ENCODE measurements around the gene TMEM154.

The TMEM154 gene

DNA sequence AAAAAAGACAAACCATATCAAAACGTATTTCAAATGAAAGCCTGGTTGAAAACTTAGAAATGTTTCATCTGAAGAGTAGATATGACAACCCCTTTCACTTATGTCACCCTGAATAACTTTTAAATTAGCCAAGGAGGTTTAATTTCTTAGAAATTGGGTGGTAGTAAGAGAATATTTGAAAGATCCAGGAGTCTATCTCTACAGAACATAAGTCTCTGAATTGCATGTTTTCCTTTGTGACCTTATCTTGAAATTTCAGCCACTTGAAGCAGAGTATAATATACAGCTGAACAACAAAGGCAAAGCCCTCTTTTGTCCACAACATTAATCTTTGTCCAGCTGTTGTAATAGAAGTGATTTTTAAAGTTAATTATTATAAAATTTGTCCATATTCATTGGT lies 49.5 kb downstream of the TMEM154 start:
- Histone ChIP-seq H3K4me3 (ENCODE audit: low read length) (no peak overlapping the region), H3K9ac (ENCODE audit: low read length) (no peak overlapping the region), H3K36me3 (ENCODE audit: control insufficient read depth, insufficient read depth, low read length) (no peaks in the 10 kb centered on the region), H3K4me1 (ENCODE audit: control insufficient read depth, insufficient read depth, low read length) (no peaks in the 10 kb centered on the region), H3K27me3 (ENCODE audit: control insufficient read depth, insufficient read depth, low read length) (no peaks in the 10 kb centered on the region), H3K27ac (ENCODE audit: low read depth, low read length) (no peak overlapping the region)

DNA sequence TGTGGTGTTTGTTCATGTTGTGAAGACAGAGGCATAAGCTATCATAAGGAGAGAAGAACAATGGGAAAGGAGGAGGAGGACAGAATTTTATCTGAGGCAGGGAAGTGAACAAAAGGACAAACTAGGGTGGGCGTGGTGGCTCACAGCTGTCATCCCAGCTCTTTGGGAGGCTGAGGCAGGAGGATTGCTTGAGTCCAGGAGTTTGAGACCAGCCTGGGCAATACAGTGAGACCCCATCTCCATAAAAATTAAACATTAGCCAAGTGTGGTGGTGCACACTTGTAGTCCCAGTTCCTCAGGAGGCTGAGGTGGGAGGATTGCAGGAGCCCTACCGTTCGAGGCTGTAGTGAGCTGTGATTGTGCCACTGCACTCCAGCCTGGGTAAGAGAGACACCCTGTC lies 49.9 kb downstream of the TMEM154 start:
- H3K27ac ChIP-seq (ENCODE audit: low read depth, low read length) = no peak overlapping the region
- H3K4me3 ChIP-seq (ENCODE audit: low read length) = no peak overlapping the region
- H3K9ac ChIP-seq (ENCODE audit: low read length) = no peak overlapping the region
- H3K4me1 ChIP-seq (ENCODE audit: control insufficient read depth, insufficient read depth, low read length) = no peaks in the 10 kb centered on the region
- H3K36me3 ChIP-seq (ENCODE audit: control insufficient read depth, insufficient read depth, low read length) = no peaks in the 10 kb centered on the region
- H3K27me3 ChIP-seq (ENCODE audit: control insufficient read depth, insufficient read depth, low read length) = no peaks in the 10 kb centered on the region

DNA sequence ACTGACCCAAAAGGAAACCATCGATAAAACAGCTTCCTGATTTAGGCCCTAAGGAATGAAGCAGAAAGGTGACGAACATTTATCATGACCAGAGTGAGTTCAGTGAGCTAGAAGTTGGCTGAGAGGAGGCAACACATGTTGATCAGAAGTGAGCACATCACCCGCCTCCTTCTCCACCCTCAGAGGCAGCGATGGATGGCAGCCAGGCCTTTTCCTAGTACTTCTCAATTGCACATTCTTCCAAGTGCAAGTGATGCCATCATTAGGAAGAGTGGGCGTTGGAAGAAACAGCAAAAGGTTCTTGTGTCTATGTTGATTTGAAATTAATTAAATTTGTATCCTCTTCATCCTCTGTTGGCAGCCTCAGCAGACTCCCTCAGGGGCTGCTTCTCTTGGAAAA lies 51.7 kb downstream of the TMEM154 start:
- Histone ChIP-seq H3K9ac (ENCODE audit: low read length) (no peak overlapping the region), H3K27me3 (ENCODE audit: control insufficient read depth, insufficient read depth, low read length) (no peaks in the 10 kb centered on the region), H3K36me3 (ENCODE audit: control insufficient read depth, insufficient read depth, low read length) (no peaks in the 10 kb centered on the region), H3K27ac (ENCODE audit: low read depth, low read length) (no peak overlapping the region), H3K4me3 (ENCODE audit: low read length) (no peak overlapping the region), H3K4me1 (ENCODE audit: control insufficient read depth, insufficient read depth, low read length) (no peaks in the 10 kb centered on the region)

DNA sequence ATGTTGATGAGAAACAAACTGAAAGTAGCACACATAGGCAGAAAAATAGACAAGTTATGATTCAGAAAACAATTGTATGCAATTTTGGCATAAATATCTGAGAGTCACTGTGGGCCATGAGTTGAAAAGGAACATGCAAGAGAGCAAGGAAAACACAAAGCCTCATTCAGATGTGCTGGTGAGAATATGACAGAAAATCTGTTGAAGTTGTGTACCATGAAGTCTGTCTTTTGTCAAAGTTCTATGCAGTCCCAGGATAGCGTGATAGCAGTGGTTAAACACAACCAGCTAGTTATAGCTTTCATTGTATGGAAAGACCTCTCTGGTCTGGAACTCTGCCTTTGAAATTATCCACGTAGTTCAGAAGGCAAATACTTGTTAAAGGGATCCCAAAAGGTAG lies 53.0 kb downstream of the TMEM154 start:
- H3K27me3 ChIP-seq (ENCODE audit: control insufficient read depth, insufficient read depth, low read length) = no peaks in the 10 kb centered on the region
- no peaks in the 10 kb centered on the region for H3K36me3 ChIP-seq (ENCODE audit: control insufficient read depth, insufficient read depth, low read length)
- no peak overlapping the region for H3K9ac ChIP-seq (ENCODE audit: low read length)
- no peaks in the 10 kb centered on the region for H3K4me1 ChIP-seq (ENCODE audit: control insufficient read depth, insufficient read depth, low read length)
- no peak overlapping the region for H3K4me3 ChIP-seq (ENCODE audit: low read length)
- H3K27ac ChIP-seq (ENCODE audit: low read depth, low read length) = no peak overlapping the region

GRCh38 chr4:152620915-152621314 lies 58.9 kb downstream of the TMEM154 start:
- no peak overlapping the region for H3K4me3 ChIP-seq (ENCODE audit: low read length)
- no peaks in the 10 kb centered on the region for H3K36me3 ChIP-seq (ENCODE audit: control insufficient read depth, insufficient read depth, low read length)
- H3K4me1 ChIP-seq (ENCODE audit: control insufficient read depth, insufficient read depth, low read length) = no peaks in the 10 kb centered on the region
- H3K9ac ChIP-seq (ENCODE audit: low read length) = no peak overlapping the region
- no peaks in the 10 kb centered on the region for H3K27me3 ChIP-seq (ENCODE audit: control insufficient read depth, insufficient read depth, low read length)
- H3K27ac ChIP-seq (ENCODE audit: low read depth, low read length) = no peak overlapping the region

- H3K27me3 ChIP-seq (ENCODE audit: control insufficient read depth, insufficient read depth, low read length) = no peaks in the 10 kb centered on the region
- H3K36me3 ChIP-seq (ENCODE audit: control insufficient read depth, insufficient read depth, low read length) = no peaks in the 10 kb centered on the region
- H3K4me1 ChIP-seq (ENCODE audit: control insufficient read depth, insufficient read depth, low read length) = no peaks in the 10 kb centered on the region
- H3K27ac ChIP-seq (ENCODE audit: low read depth, low read length) = no peak overlapping the region
- no peak overlapping the region for H3K4me3 ChIP-seq (ENCODE audit: low read length)
- H3K9ac ChIP-seq (ENCODE audit: low read length) = no peak overlapping the region
These were observed 59.6 kb downstream of the TMEM154 start for GRCh38 chr4:152620218-152620617.

GRCh38 chr4:152619556-152619955 lies 60.2 kb downstream of the TMEM154 start:
- no peaks in the 10 kb centered on the region for H3K36me3 ChIP-seq (ENCODE audit: control insufficient read depth, insufficient read depth, low read length)
- no peak overlapping the region for H3K4me3 ChIP-seq (ENCODE audit: low read length)
- H3K27me3 ChIP-seq (ENCODE audit: control insufficient read depth, insufficient read depth, low read length) = no peaks in the 10 kb centered on the region
- no peak overlapping the region for H3K9ac ChIP-seq (ENCODE audit: low read length)
- H3K4me1 ChIP-seq (ENCODE audit: control insufficient read depth, insufficient read depth, low read length) = no peaks in the 10 kb centered on the region
- H3K27ac ChIP-seq (ENCODE audit: low read depth, low read length) = no peak overlapping the region

- H3K4me1 ChIP-seq (ENCODE audit: control insufficient read depth, insufficient read depth, low read length) = no peaks in the 10 kb centered on the region
- H3K36me3 ChIP-seq (ENCODE audit: control insufficient read depth, insufficient read depth, low read length) = no peaks in the 10 kb centered on the region
- H3K4me3 ChIP-seq (ENCODE audit: low read length) = no peak overlapping the region
- H3K27me3 ChIP-seq (ENCODE audit: control insufficient read depth, insufficient read depth, low read length) = no peaks in the 10 kb centered on the region
- no peak overlapping the region for H3K9ac ChIP-seq (ENCODE audit: low read length)
- no peak overlapping the region for H3K27ac ChIP-seq (ENCODE audit: low read depth, low read length)
These were observed 60.8 kb downstream of the TMEM154 start for GRCh38 chr4:152618971-152619370.

DNA sequence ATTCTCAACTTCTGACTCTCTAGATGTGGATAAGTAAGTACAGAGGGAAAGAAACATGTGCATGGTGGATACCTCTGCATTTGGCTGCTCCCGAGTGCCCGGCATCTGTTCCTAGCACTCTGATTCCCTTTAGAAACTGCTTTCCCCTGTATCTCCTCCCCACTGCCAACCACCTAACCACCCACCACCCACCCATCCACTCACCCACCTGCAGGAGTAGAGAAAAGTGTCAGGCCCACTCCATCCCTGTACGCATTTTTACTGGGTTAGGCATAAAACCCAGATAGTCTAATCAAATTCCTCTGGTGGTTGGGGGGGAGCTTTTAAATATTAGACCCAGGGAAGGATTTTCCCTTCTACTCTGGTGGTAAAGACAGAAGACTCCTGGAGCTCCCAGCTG lies 63.0 kb downstream of the TMEM154 start:
- H3K9ac ChIP-seq (ENCODE audit: low read length) = no peak overlapping the region

DNA sequence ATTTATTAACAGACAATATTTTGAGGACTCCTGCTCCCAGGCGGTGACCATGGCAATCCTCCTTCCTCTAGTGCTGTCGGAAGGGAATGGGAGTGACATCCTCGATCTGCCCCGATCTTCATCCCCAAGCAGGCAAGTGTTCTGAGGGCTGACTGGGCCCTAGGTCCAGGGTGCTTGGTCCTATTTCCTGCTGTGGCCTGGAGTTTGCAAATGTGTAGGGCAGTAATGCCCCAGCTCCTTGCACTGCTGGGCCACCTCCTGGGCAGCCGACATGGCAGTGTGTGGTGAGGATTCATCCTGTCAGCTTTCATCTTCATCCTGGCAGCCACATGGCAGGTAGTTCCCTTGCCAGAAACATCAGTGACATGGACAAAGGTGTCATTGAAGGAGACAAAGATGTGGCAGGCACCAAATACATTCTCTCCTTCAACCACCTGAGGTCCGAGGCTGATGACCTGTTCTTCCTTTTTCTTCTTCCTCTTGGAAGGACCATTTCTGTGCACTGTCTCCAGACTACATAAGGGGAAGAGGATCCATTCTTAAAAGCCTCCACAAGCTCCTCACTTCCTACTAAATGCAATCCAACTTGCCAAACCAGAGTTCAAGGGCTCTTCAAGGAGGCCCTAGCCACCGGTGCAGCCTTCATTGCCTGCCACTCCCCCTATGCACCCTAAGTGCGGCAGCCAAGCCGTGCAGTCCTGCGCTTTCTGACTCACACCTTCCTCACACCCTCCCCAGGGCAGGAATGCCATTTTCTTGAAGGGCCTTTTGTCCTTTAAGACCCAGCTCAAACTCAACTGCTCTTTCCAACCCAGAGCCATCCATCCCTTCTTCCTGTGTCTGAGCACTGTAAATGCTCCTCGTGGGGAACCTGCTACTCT lies 65.7 kb downstream of the TMEM154 start:
- Histone ChIP-seq H3K27me3 (ENCODE audit: control insufficient read depth, insufficient read depth, low read length) (no peaks in the 10 kb centered on the region), H3K4me1 (ENCODE audit: control insufficient read depth, insufficient read depth, low read length) (no peaks in the 10 kb centered on the region), H3K9ac (ENCODE audit: low read length) (no peak overlapping the region), H3K4me3 (ENCODE audit: low read length) (no peak overlapping the region), H3K36me3 (ENCODE audit: control insufficient read depth, insufficient read depth, low read length) (no peaks in the 10 kb centered on the region), H3K27ac (ENCODE audit: low read depth, low read length) (no peak overlapping the region)

More for the DNA sequence above, 63.0 kb downstream of the TMEM154 start:
- Histone ChIP-seq H3K27me3 (ENCODE audit: control insufficient read depth, insufficient read depth, low read length) (no peaks in the 10 kb centered on the region), H3K4me3 (ENCODE audit: low read length) (no peak overlapping the region), H3K36me3 (ENCODE audit: control insufficient read depth, insufficient read depth, low read length) (no peaks in the 10 kb centered on the region), H3K27ac (ENCODE audit: low read depth, low read length) (no peak overlapping the region), H3K4me1 (ENCODE audit: control insufficient read depth, insufficient read depth, low read length) (no peaks in the 10 kb centered on the region)

GRCh38 chr4:152613351-152613750 lies 66.4 kb downstream of the TMEM154 start:
- H3K4me3 ChIP-seq (ENCODE audit: low read length) = no peak overlapping the region
- no peaks in the 10 kb centered on the region for H3K36me3 ChIP-seq (ENCODE audit: control insufficient read depth, insufficient read depth, low read length)
- H3K4me1 ChIP-seq (ENCODE audit: control insufficient read depth, insufficient read depth, low read length) = no peaks in the 10 kb centered on the region
- H3K27me3 ChIP-seq (ENCODE audit: control insufficient read depth, insufficient read depth, low read length) = no peaks in the 10 kb centered on the region
- H3K9ac ChIP-seq (ENCODE audit: low read length) = no peak overlapping the region
- H3K27ac ChIP-seq (ENCODE audit: low read depth, low read length) = no peak overlapping the region

- no peak overlapping the region for H3K4me3 ChIP-seq (ENCODE audit: low read length)
These were observed 69.7 kb downstream of the TMEM154 start for GRCh38 chr4:152610131-152610530.

DNA sequence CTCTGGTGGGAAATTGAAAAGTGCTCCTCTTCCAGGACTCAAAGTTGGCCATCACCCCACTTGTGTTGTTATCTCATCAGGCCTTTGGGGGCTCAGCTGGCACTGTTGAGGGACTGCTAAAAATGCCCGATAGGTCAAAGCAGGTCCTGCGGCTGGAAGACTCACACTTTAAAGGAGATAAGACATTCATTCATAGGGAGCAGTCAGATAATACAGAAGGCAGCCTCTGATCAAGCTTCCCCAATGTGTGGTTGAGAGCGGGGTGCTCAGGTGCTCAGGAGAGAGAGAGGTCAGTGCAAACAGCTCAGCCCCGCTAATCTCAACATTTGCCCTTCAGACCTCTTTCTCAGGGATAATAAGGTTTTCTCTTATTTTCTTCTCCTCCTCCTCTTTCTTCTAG lies 70.3 kb downstream of the TMEM154 start:
- H3K27ac ChIP-seq (ENCODE audit: low read depth, low read length) = no peak overlapping the region
- H3K27me3 ChIP-seq (ENCODE audit: control insufficient read depth, insufficient read depth, low read length) = no peaks in the 10 kb centered on the region
- H3K9ac ChIP-seq (ENCODE audit: low read length) = no peak overlapping the region
- H3K4me1 ChIP-seq (ENCODE audit: control insufficient read depth, insufficient read depth, low read length) = no peaks in the 10 kb centered on the region
- no peaks in the 10 kb centered on the region for H3K36me3 ChIP-seq (ENCODE audit: control insufficient read depth, insufficient read depth, low read length)
- no peak overlapping the region for H3K4me3 ChIP-seq (ENCODE audit: low read length)

More at GRCh38 chr4:152610131-152610530, 69.7 kb downstream of the TMEM154 start:
- Histone ChIP-seq H3K36me3 (ENCODE audit: control insufficient read depth, insufficient read depth, low read length) (no peaks in the 10 kb centered on the region), H3K4me1 (ENCODE audit: control insufficient read depth, insufficient read depth, low read length) (no peaks in the 10 kb centered on the region), H3K27ac (ENCODE audit: low read depth, low read length) (no peak overlapping the region), H3K9ac (ENCODE audit: low read length) (no peak overlapping the region), H3K27me3 (ENCODE audit: control insufficient read depth, insufficient read depth, low read length) (no peaks in the 10 kb centered on the region)

All from rectal smooth muscle tissue (tissue), 1 donor.